ENCODE results near the gene UPF2.

Gene UPF2

DNA sequence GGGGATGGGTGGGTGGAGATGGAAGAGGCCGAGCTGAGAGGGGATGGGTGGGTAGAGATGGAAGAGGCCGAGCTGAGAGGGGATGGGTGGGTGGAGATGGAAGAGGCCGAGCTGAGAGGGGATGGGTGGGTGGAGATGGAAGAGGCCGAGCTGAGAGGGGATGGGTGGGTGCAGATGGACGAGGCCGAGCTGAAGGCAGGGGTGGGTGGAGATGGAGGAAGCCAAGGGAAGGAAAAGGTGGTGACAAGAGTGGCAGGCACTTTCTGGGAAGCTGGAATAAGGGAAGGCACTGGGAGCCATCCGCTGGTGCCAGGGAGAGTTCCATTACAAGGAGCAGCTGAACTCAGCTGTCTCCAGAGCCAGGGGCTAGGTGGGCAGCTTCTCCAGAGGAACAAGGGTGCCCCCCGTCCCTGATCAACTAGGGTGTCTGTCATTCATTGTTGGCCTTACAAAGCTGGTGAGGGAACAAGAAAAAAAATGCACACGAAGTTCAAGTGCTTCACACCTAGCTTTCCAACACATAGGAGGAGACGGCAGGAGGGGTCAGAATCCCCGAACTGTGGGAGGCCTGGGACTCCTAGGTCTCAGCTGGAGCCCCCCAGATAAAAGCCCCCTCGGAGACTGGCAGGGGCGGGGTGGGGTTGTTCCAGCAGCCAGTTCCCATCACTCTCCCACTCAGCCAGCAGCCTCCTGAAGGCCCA is 157.0 kb downstream of the UPF2 start:
- no peak overlapping the region for H3K4me3 ChIP-seq (ENCODE audit: low read length)
- H3K36me3 ChIP-seq (ENCODE audit: control insufficient read depth, insufficient read depth, low read length) = no peaks in the 10 kb centered on the region

GRCh38 chr10:11884706-11885423 is 157.7 kb downstream of the UPF2 start:
- H3K27me3 ChIP-seq (ENCODE audit: control insufficient read depth, insufficient read depth, low read length) = no peaks in the 10 kb centered on the region
- no peak overlapping the region for H3K4me3 ChIP-seq (ENCODE audit: low read length)
- no peak overlapping the region for H3K9ac ChIP-seq (ENCODE audit: low read length)
- no peaks in the 10 kb centered on the region for H3K9me3 ChIP-seq (ENCODE audit: control insufficient read depth, low read length)
- no peaks in the 10 kb centered on the region for H3K4me1 ChIP-seq (ENCODE audit: control insufficient read depth, insufficient read depth, low read length)
- no peaks in the 10 kb centered on the region for H3K36me3 ChIP-seq (ENCODE audit: control insufficient read depth, insufficient read depth, low read length)

More for the DNA sequence above, 157.0 kb downstream of the UPF2 start:
- no peak overlapping the region for H3K9ac ChIP-seq (ENCODE audit: low read length)
- H3K9me3 ChIP-seq (ENCODE audit: control insufficient read depth, low read length) = no peaks in the 10 kb centered on the region
- H3K27me3 ChIP-seq (ENCODE audit: control insufficient read depth, insufficient read depth, low read length) = no peaks in the 10 kb centered on the region
- no peaks in the 10 kb centered on the region for H3K4me1 ChIP-seq (ENCODE audit: control insufficient read depth, insufficient read depth, low read length)

- H3K27me3 ChIP-seq (ENCODE audit: control insufficient read depth, insufficient read depth, low read length) = no peaks in the 10 kb centered on the region
- H3K4me1 ChIP-seq (ENCODE audit: control insufficient read depth, insufficient read depth, low read length) = no peaks in the 10 kb centered on the region
- H3K36me3 ChIP-seq (ENCODE audit: control insufficient read depth, insufficient read depth, low read length) = no peaks in the 10 kb centered on the region
- H3K4me3 ChIP-seq (ENCODE audit: low read length) = no peak overlapping the region
- no peak overlapping the region for H3K9ac ChIP-seq (ENCODE audit: low read length)
- no peaks in the 10 kb centered on the region for H3K9me3 ChIP-seq (ENCODE audit: control insufficient read depth, low read length)
Measured at GRCh38 chr10:11882646-11883375, 159.8 kb downstream of the UPF2 start.

GRCh38 chr10:11881477-11882417 is 160.9 kb downstream of the UPF2 start:
- Histone ChIP-seq H3K4me3 (ENCODE audit: low read length) (no peak overlapping the region), H3K36me3 (ENCODE audit: control insufficient read depth, insufficient read depth, low read length) (no peaks in the 10 kb centered on the region), H3K4me1 (ENCODE audit: control insufficient read depth, insufficient read depth, low read length) (peaks cover 6% of the 10 kb centered on the region), H3K9me3 (ENCODE audit: control insufficient read depth, low read length) (no peaks in the 10 kb centered on the region), H3K9ac (ENCODE audit: low read length) (no peak overlapping the region), H3K27me3 (ENCODE audit: control insufficient read depth, insufficient read depth, low read length) (no peaks in the 10 kb centered on the region)

DNA sequence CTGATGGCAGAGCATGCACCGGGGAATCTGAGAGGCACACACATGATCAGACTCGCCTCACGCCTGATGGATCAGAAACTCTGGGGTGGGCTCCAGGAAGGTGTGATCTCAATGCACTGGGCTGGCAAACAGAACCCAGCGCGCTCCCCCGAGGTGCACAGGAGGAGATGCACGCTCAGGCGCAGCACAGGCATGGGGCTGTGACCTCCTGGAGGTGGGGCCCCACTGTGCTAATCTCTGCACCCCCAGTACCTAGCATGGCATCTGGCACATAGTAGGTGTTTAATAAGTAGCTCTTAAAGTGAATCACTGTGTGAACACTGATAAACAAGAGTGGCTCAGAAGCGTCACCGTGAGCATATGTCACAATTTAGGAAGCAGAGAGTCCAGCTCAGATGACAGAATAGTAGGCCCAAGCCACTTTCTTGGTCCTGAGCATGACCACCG is 161.6 kb downstream of the UPF2 start:
- no peak overlapping the region for H3K4me3 ChIP-seq (ENCODE audit: low read length)
- H3K9ac ChIP-seq (ENCODE audit: low read length) = no peak overlapping the region

DNA sequence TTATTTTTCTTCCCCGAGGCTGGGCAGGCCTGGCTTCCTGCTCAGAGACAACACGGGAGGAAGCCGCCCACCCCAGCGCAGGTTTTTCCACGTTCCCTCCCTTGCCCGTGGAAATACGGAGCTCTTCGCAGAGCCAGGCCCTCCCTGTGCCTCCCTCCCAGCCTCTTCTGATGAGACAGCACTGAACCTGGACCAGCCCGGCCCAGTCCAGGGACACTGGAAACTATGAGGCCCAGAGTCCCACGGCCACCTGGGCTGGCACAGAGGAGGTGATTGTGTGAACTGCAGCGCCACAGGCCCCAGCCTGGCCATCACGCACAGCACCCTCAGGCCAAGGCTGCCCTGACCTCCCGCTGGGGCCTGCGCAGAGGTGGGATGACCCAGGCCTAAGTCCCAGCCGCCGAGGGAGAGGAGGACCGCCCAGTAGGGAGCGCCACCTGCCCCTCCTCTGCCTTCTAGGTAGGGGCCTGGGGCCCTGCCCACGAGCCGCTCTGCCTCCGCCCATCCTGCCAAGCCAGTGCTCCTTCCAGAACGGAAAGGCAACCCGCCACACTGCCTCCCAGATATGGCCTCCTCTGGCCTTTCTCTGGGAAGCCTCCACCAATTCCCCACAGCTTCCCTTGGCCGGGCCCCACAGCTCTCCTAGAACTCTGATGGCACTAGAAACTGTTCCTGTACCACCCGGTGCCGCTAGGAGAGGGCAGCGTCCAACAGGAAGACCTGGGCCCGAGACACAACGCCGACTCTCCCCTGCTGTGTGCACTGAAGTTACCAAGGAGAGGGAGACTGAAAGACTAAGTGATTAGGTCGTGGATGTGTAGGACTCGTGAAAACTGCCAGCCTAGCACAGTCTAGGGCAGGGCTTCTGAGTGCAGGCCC is 162.2 kb downstream of the UPF2 start:
- Histone ChIP-seq H3K9ac (ENCODE audit: low read length) (no peak overlapping the region), H3K9me3 (ENCODE audit: control insufficient read depth, low read length) (no peaks in the 10 kb centered on the region), H3K4me1 (ENCODE audit: control insufficient read depth, insufficient read depth, low read length) (peaks cover 19% of the 10 kb centered on the region), H3K36me3 (ENCODE audit: control insufficient read depth, insufficient read depth, low read length) (no peaks in the 10 kb centered on the region), H3K4me3 (ENCODE audit: low read length) (no peak overlapping the region), H3K27me3 (ENCODE audit: control insufficient read depth, insufficient read depth, low read length) (no peaks in the 10 kb centered on the region)

More for the DNA sequence above, 161.6 kb downstream of the UPF2 start:
- Histone ChIP-seq H3K27me3 (ENCODE audit: control insufficient read depth, insufficient read depth, low read length) (no peaks in the 10 kb centered on the region), H3K36me3 (ENCODE audit: control insufficient read depth, insufficient read depth, low read length) (no peaks in the 10 kb centered on the region), H3K9me3 (ENCODE audit: control insufficient read depth, low read length) (no peaks in the 10 kb centered on the region), H3K4me1 (ENCODE audit: control insufficient read depth, insufficient read depth, low read length) (peaks cover 13% of the 10 kb centered on the region)

GRCh38 chr10:11879387-11880094 is 163.1 kb downstream of the UPF2 start:
- Histone ChIP-seq H3K4me3 (ENCODE audit: low read length) (no peak overlapping the region), H3K4me1 (ENCODE audit: control insufficient read depth, insufficient read depth, low read length) (peaks cover 28% of the 10 kb centered on the region), H3K9ac (ENCODE audit: low read length) (no peak overlapping the region), H3K9me3 (ENCODE audit: control insufficient read depth, low read length) (no peaks in the 10 kb centered on the region), H3K36me3 (ENCODE audit: control insufficient read depth, insufficient read depth, low read length) (no peaks in the 10 kb centered on the region), H3K27me3 (ENCODE audit: control insufficient read depth, insufficient read depth, low read length) (no peaks in the 10 kb centered on the region)

DNA sequence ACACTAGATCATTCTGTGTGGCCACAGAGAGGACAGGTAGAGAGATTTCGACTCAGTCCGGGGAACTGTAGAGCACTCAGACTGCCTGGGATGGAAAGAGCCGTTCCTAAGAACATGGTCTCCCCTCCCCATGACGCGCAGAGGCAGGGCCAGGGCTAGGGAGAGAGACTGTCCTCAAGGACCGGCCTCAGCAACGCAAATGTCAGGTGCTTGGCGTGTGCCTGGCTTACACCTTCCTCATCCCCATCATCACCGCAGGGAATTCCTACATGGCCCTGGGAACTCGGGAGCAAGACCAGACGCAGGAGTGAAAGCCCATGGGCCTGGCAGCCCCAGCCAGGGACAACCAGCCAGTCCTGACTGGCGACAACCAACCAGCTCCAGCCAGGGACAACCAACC is 163.8 kb downstream of the UPF2 start:
- Histone ChIP-seq H3K36me3 (ENCODE audit: control insufficient read depth, insufficient read depth, low read length) (no peaks in the 10 kb centered on the region), H3K27me3 (ENCODE audit: control insufficient read depth, insufficient read depth, low read length) (no peaks in the 10 kb centered on the region), H3K9ac (ENCODE audit: low read length) (no peak overlapping the region), H3K4me1 (ENCODE audit: control insufficient read depth, insufficient read depth, low read length) (peaks cover 32% of the 10 kb centered on the region), H3K4me3 (ENCODE audit: low read length) (no peak overlapping the region), H3K9me3 (ENCODE audit: control insufficient read depth, low read length) (no peaks in the 10 kb centered on the region)

DNA sequence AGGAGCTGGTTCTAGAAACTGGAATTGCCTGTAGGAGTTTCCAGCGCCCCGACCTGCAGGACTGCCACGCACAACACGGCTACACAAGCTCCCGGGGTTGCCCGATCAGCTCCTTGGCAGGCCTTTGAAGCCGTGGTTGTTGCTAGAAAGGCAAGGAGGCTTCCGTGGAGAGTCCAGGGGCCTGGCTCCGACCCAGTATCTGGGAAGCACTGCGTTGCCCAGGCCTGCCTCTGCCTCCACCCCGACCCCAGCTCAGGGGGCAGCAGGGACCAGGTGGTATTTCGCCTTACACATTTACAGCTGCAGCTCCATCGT is 165.1 kb downstream of the UPF2 start:
- Histone ChIP-seq H3K9me3 (ENCODE audit: control insufficient read depth, low read length) (no peaks in the 10 kb centered on the region), H3K4me1 (ENCODE audit: control insufficient read depth, insufficient read depth, low read length) (peaks cover 32% of the 10 kb centered on the region), H3K27me3 (ENCODE audit: control insufficient read depth, insufficient read depth, low read length) (no peaks in the 10 kb centered on the region), H3K9ac (ENCODE audit: low read length) (no peak overlapping the region), H3K36me3 (ENCODE audit: control insufficient read depth, insufficient read depth, low read length) (no peaks in the 10 kb centered on the region), H3K4me3 (ENCODE audit: low read length) (no peak overlapping the region)

DNA sequence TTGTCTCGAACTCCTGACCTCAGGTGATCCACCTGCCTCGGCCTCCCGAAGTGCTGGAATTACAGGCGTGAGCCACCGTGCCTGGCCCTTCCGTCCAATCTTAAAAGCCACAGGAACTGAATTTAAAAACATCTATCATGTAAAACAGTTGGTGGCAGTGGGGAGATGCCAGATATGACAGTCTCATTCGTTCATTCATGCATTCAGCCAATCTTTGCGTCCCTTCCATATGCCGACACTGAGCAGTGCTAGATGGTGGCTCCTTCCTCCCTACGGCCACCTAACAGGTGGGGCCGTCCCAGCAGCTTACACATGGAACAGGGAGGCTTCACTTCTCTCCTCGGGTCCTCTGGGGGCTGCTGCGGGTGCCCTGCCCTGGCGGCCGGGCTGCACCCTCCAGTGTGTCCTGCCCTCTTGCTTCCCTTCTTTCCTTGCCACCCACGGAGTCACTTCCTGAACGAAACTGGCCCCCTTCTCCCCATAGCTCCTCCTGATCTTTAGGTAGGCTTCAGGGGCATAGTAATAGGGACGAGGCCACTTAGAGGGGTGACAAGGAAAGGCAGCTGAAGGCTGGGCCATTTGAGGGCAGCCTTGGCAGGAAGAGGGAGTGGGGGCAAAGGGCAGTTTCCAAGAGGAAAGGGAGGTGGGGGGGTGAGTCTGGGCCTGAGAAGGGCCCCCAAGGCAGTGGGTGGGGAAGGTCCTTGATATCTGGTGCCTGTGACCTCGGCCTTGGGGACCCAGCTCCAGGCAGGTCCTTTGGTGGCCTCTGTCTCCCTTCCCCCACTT is 165.6 kb downstream of the UPF2 start:
- H3K9me3 ChIP-seq (ENCODE audit: control insufficient read depth, low read length) = no peaks in the 10 kb centered on the region
- H3K9ac ChIP-seq (ENCODE audit: low read length) = no peak overlapping the region
- H3K27me3 ChIP-seq (ENCODE audit: control insufficient read depth, insufficient read depth, low read length) = no peaks in the 10 kb centered on the region
- no peaks in the 10 kb centered on the region for H3K36me3 ChIP-seq (ENCODE audit: control insufficient read depth, insufficient read depth, low read length)
- peaks cover 32% of the 10 kb centered on the region for H3K4me1 ChIP-seq (ENCODE audit: control insufficient read depth, insufficient read depth, low read length)
- no peak overlapping the region for H3K4me3 ChIP-seq (ENCODE audit: low read length)
